Brain pericyte (primary cell): ENCODE results near the gene C3orf18.
A peak's percentile ranks its signal among the peaks of the same experiment; 100 is the strongest.

ENCODE experiments used
- DNase-seq: peaks from one replicate; pipeline ENCODE4 v3.0.0-alpha.2; 2012; ENCODE audit warnings: low read depth, low spot score

C3orf18 gene

GRCh38 chr3:50567386-50568167, at the start of gene C3orf18:
Gene C3orf18, minus strand, starts transcription at chr3:50567747. Its CDS starts 2,048 bp downstream, at chr3:50565699.
- peak; percentile 55 for DNase-seq

- peak; percentile 44 for DNase-seq
Measured at GRCh38 chr3:50616770-50617095, 49.2 kb upstream of the C3orf18 start.

- DNase-seq, result peak; percentile 52
Measured at GRCh38 chr3:50616003-50616769, 48.6 kb upstream of the C3orf18 start.

- DNase-seq, result no peak
Measured at GRCh38 chr3:50615190-50615589, 47.6 kb upstream of the C3orf18 start.

- DNase-seq, result no peak
Measured at GRCh38 chr3:50612970-50613846, 45.7 kb upstream of the C3orf18 start.

GRCh38 chr3:50612234-50612882, 44.8 kb upstream of the C3orf18 start:
- DNase-seq, result no peak

- peak; percentile 65 for DNase-seq
Measured at GRCh38 chr3:50611464-50612233, 44.1 kb upstream of the C3orf18 start, which contains the start of gene CISH. Gene CISH, minus strand, starts transcription at chr3:50611774. Its CDS starts 124 bp downstream, at chr3:50611650.

- no peak for DNase-seq
Measured at GRCh38 chr3:50610992-50611463, 43.5 kb upstream of the C3orf18 start.

GRCh38 chr3:50610181-50610971, 42.8 kb upstream of the C3orf18 start:
- no peak for DNase-seq

GRCh38 chr3:50609763-50610085, 42.2 kb upstream of the C3orf18 start:
- DNase-seq, result no peak

GRCh38 chr3:50609071-50609762, 41.7 kb upstream of the C3orf18 start:
- no peak for DNase-seq

GRCh38 chr3:50608278-50608677, 40.7 kb upstream of the C3orf18 start:
- DNase-seq, result no peak

GRCh38 chr3:50607271-50608091, 39.9 kb upstream of the C3orf18 start:
- DNase-seq, result no peak

GRCh38 chr3:50606596-50606995, 39.0 kb upstream of the C3orf18 start:
- no peak for DNase-seq

- no peak for DNase-seq
Measured at GRCh38 chr3:50605901-50606326, 38.4 kb upstream of the C3orf18 start.

- no peak for DNase-seq
Measured at GRCh38 chr3:50604628-50605588, 37.4 kb upstream of the C3orf18 start.

- no peak for DNase-seq
Measured at GRCh38 chr3:50604110-50604621, 36.6 kb upstream of the C3orf18 start.
